Activated CD4-positive, alpha-beta memory T cell treated with anti-CD3 and anti-CD28 coated beads for 36 hours (primary cell): ENCODE measurements around the gene CEMIP. TPM values are rescaled to one million over a fixed set of nuclear protein-coding genes. Genes with fewer than 3 reads are reported as not detected.
A peak's percentile ranks its signal among the peaks of the same experiment; 100 is the strongest.

Experiments used
- CTCF ChIA-PET: fragments of 350-600 bp; sonication (Branson Sonifier 250); formaldehyde crosslinking; loops from one replicate; lab custom pipeline; 2021; ENCODE audit warnings: antibody characterized with exemption, inconsistent platforms; lab: Charles Lee
- POLR2A ChIA-PET: fragments of 350-600 bp; sonication (Branson Sonifier 250); formaldehyde crosslinking; loops from one replicate; lab custom pipeline; 2021; ENCODE audit warnings: antibody characterized with exemption; lab: Charles Lee
- DNase-seq: peaks from one replicate; pipeline ENCODE4 v3.0.0-alpha.2; 2020
- H3K27ac Mint-ChIP-seq: one replicate; pipeline ENCODE4 v1.8.0; 2021; ENCODE audit warnings: mixed read lengths
- H3K27me3 Mint-ChIP-seq: one replicate; pipeline ENCODE4 v1.8.0; 2021; ENCODE audit warnings: mixed read lengths
- H3K36me3 Mint-ChIP-seq: one replicate; pipeline ENCODE4 v1.8.0; 2021; ENCODE audit warnings: mixed read lengths
- H3K4me1 Mint-ChIP-seq: one replicate; pipeline ENCODE4 v1.8.0; 2021; ENCODE audit warnings: low read depth, mixed read lengths
- H3K4me3 Mint-ChIP-seq: one replicate; pipeline ENCODE4 v1.8.0; 2021; ENCODE audit warnings: mild to moderate bottlenecking, mixed read lengths
- H3K9me3 Mint-ChIP-seq: one replicate; pipeline ENCODE4 v1.8.0; 2021; ENCODE audit warnings: mixed read lengths
- intact Hi-C: fragments of 100-400 bp; cut with micrococcal nuclease; formaldehyde crosslinking; loops from one replicate; pipeline ENCODE4 v1.15.1; 2023
- total RNA-seq, 2 experiments: library from RNA; stranded (reverse); gene quantifications; one replicate each; pipeline ENCODE4 v1.2.3, GENCODE V29; 2021

Gene CEMIP
- total RNA-seq, 2 experiments from 2014 or later = 0.07 TPM; not detected in 1

DNA sequence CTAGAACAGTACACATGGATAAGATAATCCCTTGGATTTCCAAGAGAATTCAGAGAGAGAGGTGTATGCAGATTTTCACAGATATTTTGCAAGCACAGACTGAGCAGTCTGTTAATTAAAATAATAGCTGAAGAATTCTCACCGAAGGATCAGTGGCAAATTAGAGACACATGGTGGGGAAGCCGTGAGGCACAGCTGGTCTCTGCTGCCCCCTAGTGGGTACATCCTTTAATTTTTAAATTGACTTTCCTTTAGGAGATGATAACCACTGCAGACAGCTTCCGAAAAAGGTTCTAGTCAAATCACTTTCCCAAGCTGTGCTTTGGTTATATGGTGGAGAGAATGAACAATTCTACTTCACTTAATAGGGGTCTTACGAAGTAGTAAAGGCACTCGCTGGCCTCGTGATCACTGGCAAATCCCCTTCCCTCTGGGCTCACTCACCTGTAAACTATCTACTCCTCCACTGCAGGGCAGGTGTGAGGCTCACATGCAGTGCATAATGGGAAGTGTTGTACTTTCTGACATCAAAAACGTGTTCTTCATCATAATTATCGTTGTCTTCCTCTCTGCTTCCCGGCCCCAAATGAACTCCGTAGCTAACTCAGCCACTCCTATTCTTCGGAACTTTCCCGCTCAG, 191.0 kb downstream of the CEMIP start:
- ChIA-PET POLR2A (no interaction called here), CTCF (interaction anchor here (0.6 to 7.5 kb wide), 42 partner anchors 9 to 520 kb away, joined by 3 to 80 read pairs (median 4); partner anchors contain the start of gene CEMIP)
- intact Hi-C loops = loop anchor here (1.0 to 10.0 kb wide), 2 partner anchors 385 to 515 kb away; no protein-coding TSS in a partner anchor
- Mint-ChIP-seq H3K4me3 (no peak overlapping the region), H3K9me3 (peaks cover under 1% of the 10 kb centered on the region), H3K27me3 (no peaks in the 10 kb centered on the region), H3K36me3 (peaks cover 14% of the 10 kb centered on the region), H3K4me1 (peaks cover 9% of the 10 kb centered on the region), H3K27ac (no peak overlapping the region)
- DNase-seq = peak; percentile 67

DNA sequence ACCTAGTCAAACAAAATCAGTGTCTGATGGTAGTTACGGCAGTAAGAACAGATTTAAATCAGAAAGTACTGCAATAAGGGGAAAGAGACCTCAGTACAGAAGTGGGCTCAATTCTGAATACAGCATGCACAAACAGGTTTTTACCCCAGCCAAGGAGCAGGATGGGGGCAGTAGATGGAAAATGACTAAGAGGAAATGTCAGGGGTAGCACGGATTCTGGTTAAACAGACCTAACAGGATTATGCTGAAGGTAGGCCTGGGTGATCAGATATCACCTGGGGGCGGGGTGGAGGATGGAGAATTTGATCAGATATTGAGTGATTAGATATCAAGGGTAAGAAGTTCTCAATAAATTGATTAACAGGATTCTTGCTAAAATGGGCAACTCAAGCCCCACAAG, 191.5 kb downstream of the CEMIP start:
- Mint-ChIP-seq H3K27me3 (no peaks in the 10 kb centered on the region), H3K36me3 (peaks cover 11% of the 10 kb centered on the region), H3K4me3 (no peak overlapping the region), H3K4me1 (peaks cover 14% of the 10 kb centered on the region), H3K9me3 (no peaks in the 10 kb centered on the region), H3K27ac (no peak overlapping the region)
- ChIA-PET POLR2A (no interaction called here), CTCF (interaction anchor here (0.6 to 7.5 kb wide), 34 partner anchors 9 to 520 kb away, joined by 3 to 80 read pairs (median 5); partner anchors contain the start of gene CEMIP)
- intact Hi-C loops = loop anchor here (1.0 to 10.0 kb wide), 3 partner anchors 191 to 515 kb away; partner anchors contain the start of gene CEMIP
- no peak for DNase-seq

DNA sequence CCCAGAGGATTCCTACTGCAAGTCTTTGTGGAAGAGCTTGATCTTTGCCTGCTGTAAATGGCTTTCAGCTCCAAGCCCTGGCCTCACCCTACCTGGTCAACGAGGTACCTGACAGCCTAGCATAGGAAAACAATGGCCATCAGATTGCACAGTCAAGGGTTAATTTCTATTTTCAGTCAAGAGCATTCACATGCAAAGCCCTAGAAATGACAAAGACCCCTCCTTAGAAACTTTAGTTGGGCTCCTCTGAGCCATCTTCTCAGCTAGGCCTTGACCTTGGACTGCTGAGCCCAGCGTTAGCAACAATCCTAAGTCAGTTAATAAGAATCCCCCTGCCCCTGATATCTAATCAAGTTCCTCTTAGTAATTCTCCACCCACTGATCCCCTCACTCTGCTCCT, 192.0 kb downstream of the CEMIP start:
- no peak for DNase-seq
- intact Hi-C loops = loop anchor here (1.0 to 10.0 kb wide), 2 partner anchors 192 to 386 kb away; partner anchors contain the start of gene CEMIP
- peaks cover 11% of the 10 kb centered on the region for H3K36me3 Mint-ChIP-seq
- H3K27ac Mint-ChIP-seq = no peak overlapping the region
- H3K4me1 Mint-ChIP-seq = peaks cover 15% of the 10 kb centered on the region
- no peaks in the 10 kb centered on the region for H3K27me3 Mint-ChIP-seq
- no peak overlapping the region for H3K4me3 Mint-ChIP-seq
- ChIA-PET CTCF (interaction anchor here (1.0 to 7.5 kb wide), 11 partner anchors 8 to 516 kb away, joined by 3 to 80 read pairs (median 8); partner anchors contain the start of gene CEMIP), POLR2A (interaction anchor here (0.6 kb wide), 1 partner anchor 76 kb away, joined by 3 read pairs; no protein-coding TSS in a partner anchor)
- H3K9me3 Mint-ChIP-seq = no peaks in the 10 kb centered on the region

GRCh38 chr15:80972276-80972675, 193.1 kb downstream of the CEMIP start:
- Mint-ChIP-seq H3K36me3 (peaks cover 11% of the 10 kb centered on the region), H3K27ac (no peak overlapping the region), H3K4me1 (peaks cover 19% of the 10 kb centered on the region), H3K4me3 (no peak overlapping the region), H3K27me3 (no peaks in the 10 kb centered on the region), H3K9me3 (no peaks in the 10 kb centered on the region)
- DNase-seq = no peak
- CTCF ChIA-PET = interaction anchor here (1.3 to 7.5 kb wide), 5 partner anchors 11 to 517 kb away, joined by 3 to 80 read pairs (median 48); partner anchors contain the start of gene CEMIP
- POLR2A ChIA-PET = no interaction called here
- intact Hi-C loops = loop anchor here (10.0 kb wide), 1 partner anchor 387 kb away; no protein-coding TSS in a partner anchor

- no peak overlapping the region for H3K4me3 Mint-ChIP-seq
- ChIA-PET POLR2A (no interaction called here), CTCF (interaction anchor here (0.9 to 1.3 kb wide), 5 partner anchors 14 to 291 kb away, joined by 3 to 7 read pairs (median 3); partner anchors contain the start of gene CEMIP)
- H3K9me3 Mint-ChIP-seq = no peaks in the 10 kb centered on the region
- intact Hi-C loops = loop anchor here (10.0 kb wide), 1 partner anchor 390 kb away; no protein-coding TSS in a partner anchor
- H3K4me1 Mint-ChIP-seq = peaks cover 38% of the 10 kb centered on the region
- H3K36me3 Mint-ChIP-seq = peaks cover 26% of the 10 kb centered on the region
- DNase-seq = no peak
- peak overlapping the region; percentile 40 for H3K27ac Mint-ChIP-seq
- H3K27me3 Mint-ChIP-seq = no peaks in the 10 kb centered on the region
Measured at GRCh38 chr15:80974914-80975313, 195.7 kb downstream of the CEMIP start.

DNA sequence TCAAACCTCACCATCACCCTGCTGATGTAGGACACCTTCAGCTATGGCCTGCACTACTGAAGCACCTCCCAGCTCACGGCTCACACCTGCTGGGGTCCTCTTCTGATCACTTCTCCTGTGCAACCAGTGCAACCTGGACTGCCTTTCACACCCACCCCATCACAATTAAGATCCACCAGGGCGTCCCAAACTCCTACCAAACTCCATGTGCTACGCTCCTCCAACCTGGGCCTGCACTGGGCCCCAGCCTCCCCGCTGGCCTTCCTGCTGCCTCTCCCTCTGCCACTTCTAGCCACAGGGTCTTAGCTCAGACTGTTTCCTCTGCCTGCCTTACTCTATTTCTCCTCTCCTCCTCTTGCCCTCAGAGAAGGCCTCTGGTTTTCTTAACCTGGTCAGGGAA, 197.7 kb downstream of the CEMIP start:
- Mint-ChIP-seq H3K4me3 (no peak overlapping the region), H3K36me3 (peaks cover 32% of the 10 kb centered on the region), H3K9me3 (no peaks in the 10 kb centered on the region), H3K27ac (no peak overlapping the region), H3K4me1 (peaks cover 36% of the 10 kb centered on the region), H3K27me3 (no peaks in the 10 kb centered on the region)
- no peak for DNase-seq
- POLR2A ChIA-PET = no interaction called here
- CTCF ChIA-PET = interaction anchor here (0.9 to 3.0 kb wide), 5 partner anchors 11 to 360 kb away, joined by 3 to 51 read pairs (median 3); no protein-coding TSS in a partner anchor
- intact Hi-C loops = loop anchor here (1.0 to 10.0 kb wide), 2 partner anchors 289 to 392 kb away; no protein-coding TSS in a partner anchor

DNA sequence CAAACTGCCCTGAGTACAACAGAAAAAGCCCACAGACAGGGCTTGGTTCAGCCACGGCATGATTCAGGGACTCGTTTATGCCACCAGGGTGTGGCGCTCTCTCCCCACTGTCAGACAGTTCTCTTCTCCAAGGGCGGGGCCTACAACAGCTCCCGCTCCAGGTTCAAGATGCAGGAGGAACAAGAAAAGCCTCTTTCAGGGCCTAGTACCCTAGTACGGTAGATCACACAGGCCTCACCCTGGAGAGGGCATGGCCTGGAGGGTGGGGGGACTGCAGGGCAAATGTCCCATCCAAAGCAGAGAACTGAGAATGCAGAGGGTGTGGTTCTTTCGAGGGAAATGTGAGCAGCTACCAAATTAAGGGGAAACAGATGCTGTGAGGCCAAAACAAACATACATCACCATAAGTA, 198.5 kb downstream of the CEMIP start:
- DNase-seq = peak; percentile 62
- CTCF ChIA-PET = interaction anchor here (0.8 to 3.0 kb wide), 8 partner anchors 10 to 359 kb away, joined by 3 to 51 read pairs (median 4); no protein-coding TSS in a partner anchor
- POLR2A ChIA-PET = interaction anchor here (0.8 kb wide), 1 partner anchor 288 kb away, joined by 3 read pairs; no protein-coding TSS in a partner anchor
- no peak overlapping the region for H3K4me3 Mint-ChIP-seq
- H3K36me3 Mint-ChIP-seq = peaks cover 39% of the 10 kb centered on the region
- peaks cover 43% of the 10 kb centered on the region for H3K4me1 Mint-ChIP-seq
- no peak overlapping the region for H3K27ac Mint-ChIP-seq
- no peaks in the 10 kb centered on the region for H3K27me3 Mint-ChIP-seq
- intact Hi-C loops = loop anchor here (10.0 kb wide), 1 partner anchor 393 kb away; no protein-coding TSS in a partner anchor
- H3K9me3 Mint-ChIP-seq = no peaks in the 10 kb centered on the region

- POLR2A ChIA-PET = no interaction called here
- DNase-seq = no peak
- peak overlapping the region; percentile 8 for H3K27ac Mint-ChIP-seq
- no peak overlapping the region for H3K4me3 Mint-ChIP-seq
- no peaks in the 10 kb centered on the region for H3K9me3 Mint-ChIP-seq
- CTCF ChIA-PET = interaction anchor here (0.9 to 2.1 kb wide), 4 partner anchors 8 to 287 kb away, joined by 3 to 28 read pairs (median 7); no protein-coding TSS in a partner anchor
- H3K36me3 Mint-ChIP-seq = peaks cover 39% of the 10 kb centered on the region
- intact Hi-C loops = loop anchor here (10.0 kb wide), 1 partner anchor 394 kb away; no protein-coding TSS in a partner anchor
- H3K4me1 Mint-ChIP-seq = peaks cover 48% of the 10 kb centered on the region
- H3K27me3 Mint-ChIP-seq = no peaks in the 10 kb centered on the region
Measured at GRCh38 chr15:80978685-80979329, 199.6 kb downstream of the CEMIP start.

- Mint-ChIP-seq H3K36me3 (peaks cover 35% of the 10 kb centered on the region), H3K4me3 (no peak overlapping the region), H3K9me3 (no peaks in the 10 kb centered on the region), H3K27me3 (no peaks in the 10 kb centered on the region), H3K27ac (no peak overlapping the region), H3K4me1 (peaks cover 54% of the 10 kb centered on the region)
- ChIA-PET POLR2A (no interaction called here), CTCF (interaction anchor here (0.9 to 2.1 kb wide), 4 partner anchors 9 to 286 kb away, joined by 3 to 28 read pairs (median 7); no protein-coding TSS in a partner anchor)
- intact Hi-C loops = loop anchor here (5.0 to 10.0 kb wide), 2 partner anchors 282 to 395 kb away; partner anchors contain the start of gene ABHD17C
- no peak for DNase-seq
Measured at GRCh38 chr15:80979538-80980200, 200.5 kb downstream of the CEMIP start.

GRCh38 chr15:80982205-80982604, 203.0 kb downstream of the CEMIP start:
- Mint-ChIP-seq H3K27me3 (no peaks in the 10 kb centered on the region), H3K4me1 (peaks cover 64% of the 10 kb centered on the region), H3K4me3 (no peak overlapping the region), H3K9me3 (no peaks in the 10 kb centered on the region), H3K27ac (no peak overlapping the region), H3K36me3 (peaks cover 35% of the 10 kb centered on the region)
- no peak for DNase-seq
- ChIA-PET CTCF (interaction anchor here (1.1 kb wide), 1 partner anchor 12 kb away, joined by 3 read pairs; no protein-coding TSS in a partner anchor), POLR2A (no interaction called here)
- intact Hi-C loops = loop anchor here (5.0 kb wide), 1 partner anchor 285 kb away; the partner anchor contains the start of gene ABHD17C

GRCh38 chr15:80982839-80983238, 203.7 kb downstream of the CEMIP start:
- Mint-ChIP-seq H3K4me1 (peaks cover 63% of the 10 kb centered on the region), H3K4me3 (no peak overlapping the region), H3K9me3 (no peaks in the 10 kb centered on the region), H3K36me3 (peaks cover 33% of the 10 kb centered on the region), H3K27me3 (no peaks in the 10 kb centered on the region), H3K27ac (no peak overlapping the region)
- POLR2A ChIA-PET = no interaction called here
- intact Hi-C loops = loop anchor here (5.0 kb wide), 1 partner anchor 286 kb away; the partner anchor contains the start of gene ABHD17C
- CTCF ChIA-PET = interaction anchor here (1.0 to 1.1 kb wide), 2 partner anchors 13 to 283 kb away, joined by 3 to 4 read pairs; no protein-coding TSS in a partner anchor
- DNase-seq = no peak
